ENCODE measurements around the gene DGKB.
A peak's percentile ranks its signal among the peaks of the same experiment; 100 is the strongest.

DGKB gene

GRCh38 chr7:14760730-14761478 lies 141.6 kb downstream of the DGKB start:
- no peak for DNase-seq (ENCODE audit: low read depth)

GRCh38 chr7:14759785-14760184 lies 142.8 kb downstream of the DGKB start:
- no peak for DNase-seq (ENCODE audit: low read depth)

GRCh38 chr7:14754631-14755030 lies 147.9 kb downstream of the DGKB start:
- no peak for DNase-seq (ENCODE audit: low read depth)

- no peak for DNase-seq (ENCODE audit: low read depth)
Observed at GRCh38 chr7:14752301-14752700, 150.2 kb downstream of the DGKB start.

- DNase-seq (ENCODE audit: low read depth): no peak
Observed at GRCh38 chr7:14751461-14751860, 151.1 kb downstream of the DGKB start.

GRCh38 chr7:14748461-14748860 lies 154.1 kb downstream of the DGKB start:
- DNase-seq (ENCODE audit: low read depth): no peak

DNA sequence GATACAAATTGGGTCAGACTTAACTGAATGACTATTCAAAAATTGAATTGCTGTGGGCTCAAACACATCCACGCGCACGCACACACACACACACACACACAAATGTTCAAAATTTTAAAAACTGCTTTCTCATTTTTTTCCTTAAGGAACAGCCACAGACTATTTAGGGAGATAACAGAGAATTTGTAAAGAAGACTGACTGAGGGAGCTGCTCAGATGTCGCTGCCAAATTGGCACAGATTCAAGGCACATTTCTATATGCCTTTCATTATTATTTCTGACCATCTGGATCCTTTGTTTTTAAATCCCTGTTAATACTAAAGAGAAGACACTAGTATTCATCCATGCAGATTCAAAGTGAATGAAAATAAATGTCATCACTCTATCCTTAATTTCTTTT lies 154.8 kb downstream of the DGKB start:
- no peak for DNase-seq (ENCODE audit: low read depth)

GRCh38 chr7:14745076-14745475 lies 157.5 kb downstream of the DGKB start:
- no peak for DNase-seq (ENCODE audit: low read depth)

DNA sequence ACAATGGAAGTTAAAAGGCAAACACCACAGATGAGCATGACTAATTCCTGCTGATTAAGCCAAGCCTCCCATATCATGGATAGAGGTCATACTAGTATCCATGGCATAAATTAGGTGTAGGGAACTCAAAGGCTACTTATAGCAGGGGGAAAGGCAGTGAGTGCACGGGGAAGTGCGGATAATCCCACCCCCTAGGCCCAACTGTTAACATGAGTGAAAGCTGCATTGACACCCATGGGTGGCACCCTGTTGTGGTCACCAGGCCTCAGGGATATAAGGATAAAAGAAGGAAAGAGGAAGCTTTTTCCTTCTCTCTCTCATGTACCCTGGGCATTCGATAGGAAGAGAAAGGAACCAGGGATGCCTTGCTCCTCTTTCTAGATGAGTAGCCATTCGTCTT lies 161.9 kb downstream of the DGKB start:
- no peak for DNase-seq (ENCODE audit: low read depth)

DNA sequence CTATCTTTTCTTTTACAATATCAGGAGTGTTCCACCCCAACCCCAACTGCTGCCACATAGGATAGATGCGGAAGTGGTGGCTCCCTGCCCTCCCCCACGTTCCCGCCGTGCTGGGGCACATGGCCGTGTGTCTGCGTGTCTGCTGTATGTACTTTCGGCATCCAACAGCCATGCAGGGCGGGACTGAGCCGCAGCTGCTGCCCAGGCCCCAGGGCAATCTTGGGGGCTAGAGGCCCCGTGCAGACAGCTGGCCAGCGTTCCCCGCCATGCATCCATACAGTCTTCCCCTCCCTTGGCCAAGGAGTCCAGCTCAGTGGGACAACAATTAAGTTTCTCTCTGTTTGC lies 162.7 kb downstream of the DGKB start:
- DNase-seq (ENCODE audit: low read depth): no peak

- DNase-seq (ENCODE audit: low read depth): no peak
Observed at GRCh38 chr7:14739168-14739840, 163.2 kb downstream of the DGKB start.

DNA sequence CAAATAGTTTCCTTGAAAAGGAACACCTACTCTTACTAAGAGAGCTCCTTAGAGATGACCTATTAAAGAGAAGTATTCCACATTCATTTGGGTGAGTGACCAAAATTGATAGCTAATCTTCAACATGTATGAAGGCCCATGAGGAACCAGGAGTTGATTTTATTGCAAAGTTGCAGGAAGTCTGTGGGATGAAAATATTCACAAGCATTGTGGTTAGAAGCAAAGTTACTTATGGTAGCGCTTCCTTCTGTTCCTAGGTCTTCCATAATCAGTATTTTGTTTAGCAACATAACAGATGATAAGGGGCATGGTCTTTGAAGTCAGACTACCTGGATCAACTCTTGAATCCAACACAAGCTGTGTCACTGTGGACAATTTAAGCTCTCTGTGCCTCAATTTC lies 164.5 kb downstream of the DGKB start:
- no peak for DNase-seq (ENCODE audit: low read depth)

DNA sequence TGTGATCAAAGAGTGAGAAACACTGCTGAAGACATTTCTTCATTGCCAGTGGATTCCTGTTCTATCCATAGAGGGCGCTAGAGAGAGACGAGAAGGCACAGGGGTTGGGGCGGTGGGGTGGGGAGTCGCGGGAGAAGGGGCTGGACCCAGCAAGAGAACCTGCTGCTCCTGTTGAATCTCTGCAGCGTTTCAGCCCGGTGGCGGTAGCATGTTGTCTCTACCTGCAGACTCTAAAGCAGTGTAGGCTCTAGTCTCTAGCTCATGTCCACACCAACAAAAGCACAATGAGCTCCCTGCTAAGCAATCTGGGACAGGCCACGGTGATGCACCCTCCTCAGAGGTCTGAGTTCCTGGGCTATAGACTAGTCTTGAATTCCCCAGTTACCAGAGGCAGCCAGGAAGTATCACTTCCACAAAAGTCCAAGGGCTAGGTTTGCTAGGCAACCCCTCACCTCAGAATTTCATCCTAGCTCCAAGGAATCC lies 167.7 kb downstream of the DGKB start:
- DNase-seq (ENCODE audit: low read depth): no peak

DNA sequence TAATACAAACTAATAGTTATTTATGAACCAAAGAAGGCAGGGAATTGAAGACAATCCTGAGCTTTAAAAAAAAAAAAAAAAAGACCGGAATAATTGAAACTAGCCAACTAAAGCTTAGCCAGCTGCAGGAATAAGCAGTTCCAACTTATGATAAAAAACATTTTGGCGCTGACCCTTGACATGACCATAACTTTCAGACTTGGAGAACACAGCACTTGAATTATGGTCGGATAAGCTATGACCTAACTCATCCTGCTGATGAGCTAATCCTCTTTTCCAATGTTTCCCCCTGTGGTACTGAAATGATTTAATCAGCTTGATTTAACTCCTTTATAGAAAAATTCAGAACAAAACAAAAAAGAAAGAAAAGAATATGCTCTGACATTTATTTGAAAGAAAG lies 181.8 kb downstream of the DGKB start:
- no peak for DNase-seq (ENCODE audit: low read depth)

DNA sequence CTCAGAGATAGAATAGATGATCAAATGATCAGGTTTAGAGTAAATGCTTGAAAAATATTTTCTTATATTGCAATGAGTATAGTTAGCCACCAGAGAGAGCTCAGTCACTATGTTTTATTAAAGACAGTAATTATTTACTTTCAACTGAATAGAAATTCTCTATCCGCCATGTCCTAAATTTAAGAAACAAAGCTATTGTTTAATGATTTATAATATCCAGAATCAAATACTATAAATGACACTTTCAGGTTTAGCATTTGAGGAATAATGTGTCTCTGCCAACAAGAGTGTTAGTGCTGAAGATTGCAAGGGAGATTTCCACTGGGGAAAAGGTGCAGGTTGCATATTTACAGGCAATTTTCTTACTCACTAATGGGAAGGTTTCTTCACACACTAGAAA lies 184.7 kb downstream of the DGKB start:
- DNase-seq (ENCODE audit: low read depth): no peak

DNA sequence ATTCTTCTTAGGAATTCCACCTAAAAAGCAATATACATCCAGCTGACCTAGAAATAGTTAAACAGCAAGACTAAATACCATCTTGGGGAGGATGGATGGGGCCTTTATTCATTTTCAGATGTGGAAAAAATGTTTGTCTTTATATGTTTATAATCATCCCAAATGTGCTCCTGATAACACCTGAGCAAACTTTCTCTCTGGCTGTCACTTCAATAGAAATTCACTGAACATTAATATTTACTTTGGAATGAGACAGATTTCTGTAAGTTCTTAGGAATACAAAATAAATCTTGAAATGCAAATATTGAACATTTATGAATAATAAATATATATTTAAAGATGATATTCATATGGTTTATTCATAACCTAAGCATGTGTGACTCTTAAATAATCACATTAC lies 185.4 kb downstream of the DGKB start:
- no peak for DNase-seq (ENCODE audit: low read depth)

DNA sequence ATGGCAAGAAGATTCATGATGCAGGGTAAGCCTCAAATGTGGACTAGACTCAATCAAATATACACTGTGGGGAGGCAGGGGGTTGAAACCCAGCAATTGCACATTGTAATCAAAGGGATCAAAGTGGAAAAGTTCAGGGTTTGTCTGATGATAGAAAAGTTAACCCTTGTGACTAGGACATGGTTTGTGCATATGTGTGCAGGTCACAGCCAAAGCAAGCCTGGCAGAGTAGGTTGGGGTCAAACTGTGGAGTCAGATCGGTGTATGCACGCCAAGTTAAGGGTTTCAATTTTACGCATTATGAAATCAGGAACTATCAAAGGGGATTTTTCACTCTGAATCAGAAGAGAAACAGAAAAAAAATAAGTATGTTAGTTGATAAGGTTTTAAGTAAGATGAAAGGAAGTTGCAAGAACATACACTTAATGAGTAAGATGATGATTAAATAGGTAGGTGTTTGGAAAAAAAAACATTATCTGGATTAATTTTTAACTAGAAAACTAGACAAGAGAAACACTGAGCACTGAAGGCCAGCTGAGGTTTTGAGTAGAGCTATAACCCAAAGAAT lies 188.3 kb downstream of the DGKB start:
- DNase-seq (ENCODE audit: low read depth): no peak

- DNase-seq (ENCODE audit: low read depth): no peak
Observed at GRCh38 chr7:14698239-14698638, 204.3 kb downstream of the DGKB start.

- no peak for DNase-seq (ENCODE audit: low read depth)
Observed at GRCh38 chr7:14697684-14698083, 204.9 kb downstream of the DGKB start.

GRCh38 chr7:14691597-14692203 lies 210.9 kb downstream of the DGKB start:
- peak; percentile 19 for DNase-seq (ENCODE audit: low read depth)

GRCh38 chr7:14691034-14691433 lies 211.5 kb downstream of the DGKB start:
- DNase-seq (ENCODE audit: low read depth): no peak

- no peak for DNase-seq (ENCODE audit: low read depth)
Observed at GRCh38 chr7:14690486-14690885, 212.1 kb downstream of the DGKB start.

GRCh38 chr7:14690075-14690474 lies 212.5 kb downstream of the DGKB start:
- DNase-seq (ENCODE audit: low read depth): no peak
